Measurements from ENCODE around the gene RNASE13. TPM values are rescaled to one million over a fixed set of nuclear protein-coding genes. Genes with fewer than 3 reads are reported as not detected.

The RNASE13 gene
- total RNA-seq, 4 donors from 2014 or later = not detected

DNA sequence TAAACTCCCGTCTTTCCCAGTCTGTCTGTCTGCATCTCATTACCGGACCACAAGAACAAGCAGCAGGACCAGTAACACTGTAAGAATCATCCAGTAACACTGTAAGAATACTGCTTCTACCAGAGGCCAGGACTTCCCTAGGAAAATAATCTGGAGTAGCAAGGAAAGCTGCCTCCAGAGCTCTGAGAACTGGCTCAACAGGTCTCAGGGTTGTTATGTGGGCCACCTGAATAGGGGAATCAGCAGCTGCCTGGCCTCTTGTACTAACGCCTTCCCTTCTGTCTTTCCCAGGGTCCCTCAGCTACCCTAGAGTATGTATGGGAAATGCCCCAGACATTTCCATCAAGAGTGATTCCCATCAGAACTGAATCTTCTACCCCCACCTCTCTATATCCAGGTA lies 36.5 kb downstream of the RNASE13 start:
- Histone ChIP-seq H3K27ac (replicated peaks in 1 of 4) (no peak overlapping the region), H3K9me3 (no peaks in the 10 kb centered on the region), H3K4me1 (no peaks in the 10 kb centered on the region), H3K36me3 (peaks cover 41 to 46% (median 44%) of the 10 kb centered on the region in 4 donors), H3K27me3 (no peaks in the 10 kb centered on the region), H3K4me3 (no peak overlapping the region)
- TF ChIP-seq CTCF (IDR thresholded peaks at IDR 0.05) (no peak), EP300 (IDR thresholded peaks at IDR 0.05) (no peak), POLR2A (IDR thresholded peaks at IDR 0.05; ENCODE audit: low read depth) (no peak), POLR2AphosphoS5 (IDR thresholded peaks at IDR 0.05) (no peak)
- intact Hi-C loops (cut with DNase I) = no loop called here
- 84% methylated on average over 3 of the region's 3 CpGs for WGBS
- no peak for DNase-seq (ENCODE audit: extremely low spot score)

DNA sequence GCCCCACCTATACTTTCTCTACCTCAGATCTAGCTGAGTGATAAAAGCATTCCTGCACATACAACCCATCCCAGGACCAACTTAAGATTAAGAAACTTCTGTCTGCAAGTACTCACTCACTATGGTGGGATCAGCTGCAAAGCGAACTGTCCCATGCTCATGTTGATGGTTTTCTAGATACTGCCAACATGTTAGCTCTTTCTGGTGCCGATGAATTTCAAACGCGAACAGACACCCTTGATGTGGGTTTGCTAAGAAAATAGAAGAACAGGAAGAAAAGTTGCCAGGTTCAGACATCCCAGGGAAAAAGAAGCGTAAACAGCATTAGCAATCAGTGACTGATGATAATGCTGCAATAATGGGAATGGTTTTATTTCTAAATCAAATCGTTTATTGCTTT lies 37.0 kb downstream of the RNASE13 start:
- TF ChIP-seq POLR2AphosphoS5 (IDR thresholded peaks at IDR 0.05) = no peak
- no peak for TF ChIP-seq EP300 (IDR thresholded peaks at IDR 0.05)
- no peak for TF ChIP-seq POLR2A (IDR thresholded peaks at IDR 0.05; ENCODE audit: low read depth)
- TF ChIP-seq CTCF (IDR thresholded peaks at IDR 0.05) = no peak
- DNase-seq (ENCODE audit: extremely low spot score) = no peak
- Histone ChIP-seq H3K9me3 (no peaks in the 10 kb centered on the region), H3K36me3 (peaks cover 47 to 52% (median 50%) of the 10 kb centered on the region in 4 donors), H3K27ac (replicated peaks in 1 of 4) (no peak overlapping the region), H3K4me3 (no peak overlapping the region), H3K27me3 (no peaks in the 10 kb centered on the region), H3K4me1 (no peaks in the 10 kb centered on the region)
- intact Hi-C loops (cut with DNase I) = no loop called here
- WGBS = 78% methylated on average over 6 of the region's 6 CpGs

- Histone ChIP-seq H3K4me3 (no peak overlapping the region), H3K36me3 (peaks cover 51 to 56% (median 54%) of the 10 kb centered on the region in 4 donors), H3K9me3 (no peaks in the 10 kb centered on the region), H3K4me1 (peaks cover 0 to 4% (median 2%) of the 10 kb centered on the region in 4 donors), H3K27me3 (no peaks in the 10 kb centered on the region), H3K27ac (replicated peaks in 1 of 4) (no peak overlapping the region)
- TF ChIP-seq EP300 (IDR thresholded peaks at IDR 0.05) (no peak), POLR2AphosphoS5 (IDR thresholded peaks at IDR 0.05) (no peak), CTCF (IDR thresholded peaks at IDR 0.05) (no peak)
- 64% methylated on average over 4 of the region's 4 CpGs for WGBS
- intact Hi-C loops (cut with DNase I) = no loop called here
- DNase-seq (ENCODE audit: extremely low spot score) = no peak
Measured at GRCh38 chr14:20997115-20997514, 37.5 kb downstream of the RNASE13 start.

DNA sequence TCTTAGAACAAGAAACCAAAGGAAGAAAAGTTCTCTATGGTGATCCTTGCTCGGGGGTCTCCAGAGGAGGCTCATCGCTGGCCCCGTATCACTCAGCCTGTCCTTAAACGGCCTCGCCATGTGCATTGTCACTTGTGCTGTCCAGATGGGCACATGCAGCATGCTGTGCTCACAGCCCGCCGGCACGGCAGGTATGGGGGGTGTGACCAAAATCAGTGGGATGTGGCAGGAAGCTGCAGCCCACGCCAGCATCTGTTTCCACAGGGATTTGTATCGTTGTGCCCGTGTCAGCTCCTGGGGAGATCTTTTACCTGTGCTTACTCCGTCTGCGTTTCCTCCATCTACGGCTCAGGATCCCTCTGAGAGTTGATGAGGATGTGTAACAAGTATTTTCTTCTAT lies 38.1 kb downstream of the RNASE13 start:
- Histone ChIP-seq H3K27ac (replicated peaks in 1 of 4) (no peak overlapping the region), H3K9me3 (no peaks in the 10 kb centered on the region), H3K4me1 (peaks cover 5 to 10% (median 8%) of the 10 kb centered on the region in 4 donors), H3K36me3 (peaks cover 54 to 62% (median 57%) of the 10 kb centered on the region in 4 donors), H3K27me3 (no peaks in the 10 kb centered on the region), H3K4me3 (no peak overlapping the region)
- no peak for DNase-seq (ENCODE audit: extremely low spot score)
- TF ChIP-seq CTCF (IDR thresholded peaks at IDR 0.05) (no peak), POLR2AphosphoS5 (IDR thresholded peaks at IDR 0.05) (no peak), POLR2A (IDR thresholded peaks at IDR 0.05; ENCODE audit: low read depth) (no peak), EP300 (IDR thresholded peaks at IDR 0.05) (no peak)
- WGBS = 87% methylated on average over 13 of the region's 14 CpGs
- intact Hi-C loops (cut with DNase I) = no loop called here

All from esophagus muscularis mucosa (tissue), 4 donors.